DND-41 (cell line): ENCODE data around the gene GALR3.

Source experiments
- ATAC-seq: fragments of 200-7000 bp; cut with Tn5 transposase; 3 replicates; pipeline ENCODE4 v1.9.1; 2021; ENCODE audit warnings: low read depth; ENCODE audit not compliant: insufficient read depth
- DNase-seq: peaks from one replicate; pipeline ENCODE4 v3.0.0-alpha.2; 2020
- H2AFZ ChIP-seq: 2 replicates; pipeline ENCODE4 v1.6.0; 2012; ENCODE audit warnings: low read depth, low read length
- H3K27ac ChIP-seq: 2 replicates; pipeline ENCODE4 v1.5.1; 2012; ENCODE audit warnings: low read length, inconsistent platforms
- H3K27me3 ChIP-seq: fragments of 200-600 bp; sonication (generic); 2 replicates; pipeline ENCODE4 v1.6.0; 2012; ENCODE audit warnings: low read length, mild to moderate bottlenecking, inconsistent platforms; ENCODE audit not compliant: insufficient read depth, poor library complexity
- H3K36me3 ChIP-seq: 2 replicates; pipeline ENCODE4 v1.5.1; 2012; ENCODE audit warnings: low read length, inconsistent platforms; ENCODE audit not compliant: insufficient read depth
- H3K4me1 ChIP-seq: 2 replicates; pipeline ENCODE4 v1.5.1; 2012; ENCODE audit warnings: mild to moderate bottlenecking, low read length; ENCODE audit not compliant: insufficient read depth
- H3K4me2 ChIP-seq: 2 replicates; pipeline ENCODE4 v1.6.0; 2012; ENCODE audit warnings: mild to moderate bottlenecking, moderate library complexity, low read length, inconsistent platforms; ENCODE audit not compliant: insufficient read depth
- H3K4me3 ChIP-seq, 2 experiments: fragments of 200-600 bp in 1 of 2; shearing (Covaris generic) in 1 of 2; 2 replicates each; pipeline ENCODE4 v1.5.1; 2012 to 2016; ENCODE audit warnings: inconsistent platforms in 2 of 2, low read length in 2 of 2, mild to moderate bottlenecking in 2 of 2, low read depth in 1 of 2, moderate library complexity in 1 of 2
- H3K79me2 ChIP-seq: 2 replicates; pipeline ENCODE4 v1.6.0; 2012; ENCODE audit warnings: low read length, inconsistent platforms; ENCODE audit not compliant: insufficient read depth
- H3K9ac ChIP-seq: 2 replicates; pipeline ENCODE4 v1.6.0; 2012; ENCODE audit warnings: low read depth, mild to moderate bottlenecking, inconsistent platforms, low read length, moderate library complexity
- H3K9me3 ChIP-seq: 2 replicates; pipeline ENCODE4 v1.5.1; 2012; ENCODE audit warnings: low read length, moderate library complexity, mild to moderate bottlenecking, inconsistent platforms; ENCODE audit not compliant: insufficient read depth, severe bottlenecking
- H4K20me1 ChIP-seq: 2 replicates; pipeline ENCODE4 v1.6.0; 2012; ENCODE audit warnings: low read length; ENCODE audit not compliant: insufficient read depth
- CTCF ChIP-seq: IDR thresholded peaks from 2 replicates; pipeline ENCODE4 v1.5.1; 2012; ENCODE audit warnings: borderline replicate concordance, low read length, moderate library complexity, mild to moderate bottlenecking; ENCODE audit not compliant: poor library complexity, severe bottlenecking; ENCODE audit errors: extremely low read depth
- EZH2 ChIP-seq: IDR thresholded peaks from 3 replicates; pipeline ENCODE4 v1.6.1; 2012; ENCODE audit warnings: borderline replicate concordance, low read depth, mild to moderate bottlenecking, moderate library complexity, low read length, inconsistent platforms; ENCODE audit not compliant: severe bottlenecking

The GALR3 gene

GRCh38 chr22:37803195-37803638 is 20.0 kb upstream of the GALR3 start:
- Histone ChIP-seq H3K4me3 (peak overlapping the region in 1 of 2 experiments; percentile 66; a peak in 2 of 4 replicates), H3K4me2 (peak overlapping the region; percentile 88), H4K20me1 (no peaks in the 10 kb centered on the region), H3K27ac (no peak overlapping the region), H3K27me3 (peaks cover 11% of the 10 kb centered on the region), H3K4me1 (peaks cover 50% of the 10 kb centered on the region), H3K9me3 (no peaks in the 10 kb centered on the region), H3K79me2 (peaks cover 28% of the 10 kb centered on the region), H2AFZ (no peak overlapping the region), H3K36me3 (peaks cover 5% of the 10 kb centered on the region; the same call in 1 of the 2 replicates), H3K9ac (peak overlapping the region; percentile 66; the same call in 1 of the 2 replicates)
- TF ChIP-seq EZH2 (no peak), CTCF (no peak)
- ATAC-seq: no peak
- DNase-seq: no peak

- H3K9ac ChIP-seq: peak overlapping the region; percentile 78
- no peaks in the 10 kb centered on the region for H4K20me1 ChIP-seq
- peak overlapping the region; percentile 89 for H3K27ac ChIP-seq
- peak overlapping the region; percentile 74; the same call in 1 of the 2 replicates for H2AFZ ChIP-seq
- TF ChIP-seq EZH2: no peak
- TF ChIP-seq CTCF: no peak
- peaks cover 56% of the 10 kb centered on the region for H3K4me1 ChIP-seq
- DNase-seq (no peak), ATAC-seq (no peak)
- H3K27me3 ChIP-seq: peaks cover 11% of the 10 kb centered on the region
- peak overlapping the region; percentile 88 for H3K4me2 ChIP-seq
- peaks cover 5% of the 10 kb centered on the region; the same call in 1 of the 2 replicates for H3K36me3 ChIP-seq
- H3K79me2 ChIP-seq: peaks cover 32% of the 10 kb centered on the region
- H3K9me3 ChIP-seq: no peaks in the 10 kb centered on the region
- peak overlapping the region; percentile 30 to 78; a peak in 3 of 4 replicates for H3K4me3 ChIP-seq
Observed at GRCh38 chr22:37803639-37804351, 19.4 kb upstream of the GALR3 start.

GRCh38 chr22:37804352-37804880 is 18.8 kb upstream of the GALR3 start:
- H3K9ac ChIP-seq: peak overlapping the region; percentile 78
- H3K79me2 ChIP-seq: peaks cover 38% of the 10 kb centered on the region
- peak overlapping the region; percentile 89 for H3K27ac ChIP-seq
- H3K27me3 ChIP-seq: peaks cover 11% of the 10 kb centered on the region
- H3K4me1 ChIP-seq: peaks cover 62% of the 10 kb centered on the region
- peak overlapping the region; percentile 30 to 78; a peak in 3 of 4 replicates for H3K4me3 ChIP-seq
- 0 out of 2 replicates have a peak, but pooled peaks cover 3% of the 10 kb centered on the region for H4K20me1 ChIP-seq
- H3K36me3 ChIP-seq: peaks cover 5% of the 10 kb centered on the region; the same call in 1 of the 2 replicates
- TF ChIP-seq CTCF (no peak), EZH2 (no peak)
- ATAC-seq (no peak), DNase-seq (peak; percentile 30)
- no peaks in the 10 kb centered on the region for H3K9me3 ChIP-seq
- peak overlapping the region; percentile 74 for H2AFZ ChIP-seq
- peak overlapping the region; percentile 79 for H3K4me2 ChIP-seq
